Esophagus muscularis mucosa (tissue), 3 donors: ENCODE measurements around the gene CACNA2D3.

ENCODE experiments used
- POLR2A ChIP-seq: fragments of 450-650 bp; IDR thresholded peaks from one replicate; pipeline ENCODE4 v1.6.1; 2017; ENCODE audit warnings: antibody characterized with exemption, moderate library complexity, mild to moderate bottlenecking, low read depth
- TF ChIP-seq, protein P1 (sequence below), 3 experiments: fragments of 200-600 bp in 2 of 3; fragments of 450-650 bp in 1 of 3; sonication (generic) in 2 of 3; IDR thresholded peaks; one replicate each; pipeline ENCODE4 v1.5.1; 2017 to 2019; ENCODE audit warnings: antibody characterized with exemption in 3 of 3, mild to moderate bottlenecking in 2 of 3, moderate library complexity in 1 of 3

DNA sequence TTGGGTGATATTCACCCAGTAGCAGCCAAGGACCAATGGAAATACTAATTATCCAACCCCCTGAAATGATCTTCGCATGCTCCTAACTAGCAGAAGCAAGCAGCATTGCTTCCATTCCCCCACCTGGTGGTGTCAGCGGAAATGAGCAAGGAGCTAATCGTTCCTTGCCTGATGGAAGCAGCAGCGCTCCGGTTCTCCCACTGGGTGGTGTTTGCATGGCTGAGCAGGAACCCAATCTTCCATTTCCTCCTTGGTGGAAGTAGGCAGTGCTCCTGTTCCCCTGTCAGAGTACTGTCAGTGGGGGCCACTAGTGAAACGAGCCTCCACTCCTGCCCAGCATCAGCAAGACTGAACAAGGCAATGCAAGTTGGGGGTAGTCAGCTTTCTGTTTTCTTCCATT lies 311.5 kb downstream of the CACNA2D3 start:
- TF ChIP-seq, protein P1, sequence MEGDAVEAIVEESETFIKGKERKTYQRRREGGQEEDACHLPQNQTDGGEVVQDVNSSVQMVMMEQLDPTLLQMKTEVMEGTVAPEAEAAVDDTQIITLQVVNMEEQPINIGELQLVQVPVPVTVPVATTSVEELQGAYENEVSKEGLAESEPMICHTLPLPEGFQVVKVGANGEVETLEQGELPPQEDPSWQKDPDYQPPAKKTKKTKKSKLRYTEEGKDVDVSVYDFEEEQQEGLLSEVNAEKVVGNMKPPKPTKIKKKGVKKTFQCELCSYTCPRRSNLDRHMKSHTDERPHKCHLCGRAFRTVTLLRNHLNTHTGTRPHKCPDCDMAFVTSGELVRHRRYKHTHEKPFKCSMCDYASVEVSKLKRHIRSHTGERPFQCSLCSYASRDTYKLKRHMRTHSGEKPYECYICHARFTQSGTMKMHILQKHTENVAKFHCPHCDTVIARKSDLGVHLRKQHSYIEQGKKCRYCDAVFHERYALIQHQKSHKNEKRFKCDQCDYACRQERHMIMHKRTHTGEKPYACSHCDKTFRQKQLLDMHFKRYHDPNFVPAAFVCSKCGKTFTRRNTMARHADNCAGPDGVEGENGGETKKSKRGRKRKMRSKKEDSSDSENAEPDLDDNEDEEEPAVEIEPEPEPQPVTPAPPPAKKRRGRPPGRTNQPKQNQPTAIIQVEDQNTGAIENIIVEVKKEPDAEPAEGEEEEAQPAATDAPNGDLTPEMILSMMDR (IDR thresholded peaks at IDR 0.05): no peak
- no peak for TF ChIP-seq POLR2A
